H1 (cell line): ENCODE results near the gene TMED3. TPM values are rescaled to one million over a fixed set of nuclear protein-coding genes. Genes with fewer than 3 reads are reported as not detected.

Experiments used
- CTCF ChIA-PET: fragments of 300-600 bp; sonication (Branson Sonifier 250); formaldehyde crosslinking; loops from one replicate; lab custom pipeline; 2021; ENCODE audit not compliant: partially characterized antibody; lab: Charles Lee
- POLR2A ChIA-PET: fragments of 300-600 bp; sonication (Branson Sonifier 250); formaldehyde crosslinking; loops from one replicate; lab custom pipeline; 2021; ENCODE audit warnings: inconsistent platforms; ENCODE audit not compliant: partially characterized antibody; lab: Charles Lee
- DNase-seq, 2 experiments: peaks; one replicate each; pipeline versions ENCODE4 v3.0.0 to v3.0.0-alpha.2; 2010 to 2022; ENCODE audit warnings: low spot score in 2 of 2, low read depth in 1 of 2, mixed read lengths in 1 of 2
- FAIRE-seq: peaks from 2 replicates; lab custom pipeline; 2011; peaks lifted over from hg19 to GRCh38; lab: Jason Lieb, UNC
- H2AFZ ChIP-seq: 2 replicates; pipeline ENCODE4 v1.8.1; 2012; ENCODE audit warnings: low read length, inconsistent platforms
- H2AK5ac ChIP-seq: 2 replicates; pipeline ENCODE4 v1.6.1; 2013; ENCODE audit warnings: low read depth, low read length
- H2BK120ac ChIP-seq: replicated peaks from 2 replicates; pipeline ENCODE3; 2013; ENCODE audit warnings: low read depth, low read length, inconsistent platforms
- H2BK12ac ChIP-seq: 2 replicates; pipeline ENCODE4 v1.6.1; 2013; ENCODE audit warnings: low read depth, low read length
- H2BK15ac ChIP-seq: 2 replicates; pipeline ENCODE4 v1.6.1; 2013; ENCODE audit warnings: low read length
- H2BK20ac ChIP-seq: 2 replicates; pipeline ENCODE4 v1.6.1; 2013; ENCODE audit warnings: low read length
- H2BK5ac ChIP-seq: 2 replicates; pipeline ENCODE4 v1.6.1; 2013; ENCODE audit warnings: low read depth, low read length
- H3K14ac ChIP-seq: 2 replicates; pipeline ENCODE4 v1.6.1; 2013; ENCODE audit warnings: inconsistent platforms; ENCODE audit not compliant: insufficient read length
- H3K18ac ChIP-seq: 2 replicates; pipeline ENCODE4 v1.6.1; 2013; ENCODE audit warnings: low read length; ENCODE audit errors: extremely low read depth
- H3K23ac ChIP-seq: 2 replicates; pipeline ENCODE4 v1.6.1; 2013; ENCODE audit warnings: inconsistent platforms; ENCODE audit not compliant: insufficient read length
- H3K23me2 ChIP-seq: 2 replicates; pipeline ENCODE4 v1.6.1; 2013; ENCODE audit warnings: low read depth, low read length
- H3K27ac ChIP-seq: 2 replicates; pipeline ENCODE4 v1.6.1; 2011; ENCODE audit warnings: low read depth, low read length, inconsistent platforms
- H3K27me3 ChIP-seq, 4 experiments: replicated peaks in 1 of 4; 1 replicate in 1 of 4; 2 replicates in 3 of 4; pipeline versions ENCODE4 v1.6.1 to v1.8.1; 2011 to 2013; ENCODE audit warnings: low read length in 3 of 4, mild to moderate bottlenecking in 3 of 4, inconsistent platforms in 2 of 4, mixed read lengths in 2 of 4, moderate library complexity in 1 of 4; ENCODE audit not compliant: control insufficient read depth in 3 of 4, insufficient read depth in 3 of 4; ENCODE audit errors: extremely low read depth in 1 of 4
- H3K36me3 ChIP-seq, 4 experiments: 2 replicates each; pipeline versions ENCODE4 v1.6.1 to v1.8.1; 2011 to 2013; ENCODE audit warnings: mild to moderate bottlenecking in 4 of 4, low read length in 3 of 4, moderate library complexity in 2 of 4, control low read depth in 1 of 4, inconsistent platforms in 1 of 4; ENCODE audit not compliant: insufficient read depth in 4 of 4, control insufficient read depth in 2 of 4
- H3K4ac ChIP-seq: replicated peaks from 2 replicates; pipeline ENCODE3; 2013; ENCODE audit warnings: low read length, low read depth, mixed read lengths, inconsistent platforms; ENCODE audit not compliant: insufficient read length
- H3K4me1 ChIP-seq, 4 experiments: replicated peaks in 1 of 4; 1 replicate in 1 of 4; 2 replicates in 3 of 4; pipeline versions ENCODE4 v1.6.1 to v1.8.1; 2011 to 2013; ENCODE audit warnings: low read length in 3 of 4, inconsistent platforms in 2 of 4, mixed read lengths in 1 of 4; ENCODE audit not compliant: insufficient read depth in 4 of 4, control insufficient read depth in 3 of 4
- H3K4me2 ChIP-seq, 2 experiments: 2 replicates each; pipeline versions ENCODE4 v1.6.1 to v1.8.1; 2011 to 2013; ENCODE audit warnings: low read depth in 2 of 2, low read length in 2 of 2, control low read depth in 1 of 2, inconsistent platforms in 1 of 2, mild to moderate bottlenecking in 1 of 2; ENCODE audit not compliant: insufficient read depth in 1 of 2
- H3K4me3 ChIP-seq, 4 experiments: fragments of 200-600, 300-600 bp in 1 of 4; sonication (generic), shearing (Covaris generic), sonication (Bioruptor Twin) in 1 of 4; 2 replicates each; pipeline versions ENCODE4 v1.5.1 to v1.8.1; 2011 to 2016; ENCODE audit warnings: low read length in 4 of 4, low read depth in 3 of 4, control low read depth in 2 of 4, inconsistent platforms in 2 of 4, mild to moderate bottlenecking in 2 of 4, mixed read lengths in 1 of 4, moderate library complexity in 1 of 4; ENCODE audit not compliant: insufficient read depth in 2 of 4; ENCODE audit errors: extremely low read depth in 1 of 4
- H3K56ac ChIP-seq: replicated peaks from 2 replicates; pipeline ENCODE3; 2013; ENCODE audit warnings: low read depth, mild to moderate bottlenecking, mixed read lengths, low read length, inconsistent platforms; ENCODE audit not compliant: insufficient read length
- H3K79me1 ChIP-seq: 2 replicates; pipeline ENCODE4 v1.6.1; 2013; ENCODE audit warnings: low read depth, low read length, control low read depth
- H3K79me2 ChIP-seq, 2 experiments: 2 replicates each; pipeline versions ENCODE4 v1.6.1 to v1.8.1; 2012 to 2013; ENCODE audit warnings: low read length in 2 of 2, mild to moderate bottlenecking in 2 of 2, inconsistent platforms in 1 of 2; ENCODE audit not compliant: insufficient read depth in 2 of 2, control insufficient read depth in 1 of 2
- H3K9ac ChIP-seq, 4 experiments: replicated peaks in 1 of 4; 1 replicate in 1 of 4; 2 replicates in 3 of 4; pipeline versions ENCODE4 v1.6.1 to v1.8.1; 2011 to 2013; ENCODE audit warnings: low read depth in 3 of 4, low read length in 3 of 4, control low read depth in 2 of 4, mild to moderate bottlenecking in 2 of 4, moderate library complexity in 2 of 4, inconsistent platforms in 1 of 4; ENCODE audit errors: extremely low read depth in 1 of 4
- H3K9me3 ChIP-seq, 2 experiments: 2 replicates each; pipeline versions ENCODE4 v1.6.1 to v1.8.1; 2012 to 2013; ENCODE audit warnings: mild to moderate bottlenecking in 2 of 2, moderate library complexity in 2 of 2, control low read depth in 1 of 2, inconsistent platforms in 1 of 2, low read depth in 1 of 2, low read length in 1 of 2, mixed read lengths in 1 of 2; ENCODE audit not compliant: insufficient read depth in 2 of 2
- H4K20me1 ChIP-seq, 2 experiments: replicated peaks in 1 of 2; 2 replicates each; pipeline versions ENCODE3 to v1.8.1; 2011 to 2013; ENCODE audit warnings: inconsistent platforms in 2 of 2, low read length in 2 of 2, mild to moderate bottlenecking in 1 of 2; ENCODE audit not compliant: insufficient read depth in 2 of 2, control insufficient read depth in 1 of 2
- H4K5ac ChIP-seq: 2 replicates; pipeline ENCODE4 v1.6.1; 2013; ENCODE audit warnings: low read length, low read depth, mixed read lengths, inconsistent platforms; ENCODE audit not compliant: insufficient read length
- H4K8ac ChIP-seq: 2 replicates; pipeline ENCODE4 v1.8.0; 2013; ENCODE audit warnings: mild to moderate bottlenecking, moderate library complexity, low read length, inconsistent platforms; ENCODE audit not compliant: insufficient read depth; ENCODE audit errors: extremely low read depth
- H4K91ac ChIP-seq: replicated peaks from 2 replicates; pipeline ENCODE3; 2013; ENCODE audit warnings: low read length, mixed read lengths, inconsistent platforms; ENCODE audit not compliant: insufficient read length
- ATF3 ChIP-seq: IDR thresholded peaks from 2 replicates; pipeline ENCODE4 v1.6.1; 2011; ENCODE audit warnings: low read depth, mild to moderate bottlenecking, low read length; ENCODE audit not compliant: insufficient read depth
- EGR1 ChIP-seq: IDR thresholded peaks from 2 replicates; pipeline ENCODE4 v1.6.1; 2011; ENCODE audit warnings: low read depth, low read length, borderline replicate concordance
- EZH2 ChIP-seq: fragments of 200-600 bp; sonication (generic); IDR thresholded peaks from 2 replicates; pipeline ENCODE4 v1.7.1; 2012; ENCODE audit warnings: low read depth, mild to moderate bottlenecking, moderate library complexity, low read length, inconsistent platforms; ENCODE audit not compliant: severe bottlenecking
- MAX ChIP-seq: IDR thresholded peaks from 2 replicates; pipeline ENCODE4 v1.6.1; 2012; ENCODE audit warnings: inconsistent platforms
- TAF1 ChIP-seq: IDR thresholded peaks from 2 replicates; pipeline ENCODE4 v1.6.1; 2011; ENCODE audit warnings: mild to moderate bottlenecking, low read depth, low read length
- WGBS, 2 experiments: shearing (Covaris generic) in 1 of 2; methylation state at CpG; one replicate each; pipeline versions ENCODE4 v1.1.6 to v1.1.7; 2013 to 2015; ENCODE audit warnings: low lambda C conversion rate in 2 of 2, mixed read lengths in 2 of 2, inconsistent platforms in 1 of 2, low coverage in 1 of 2, missing lambda C conversion rate in 1 of 2; ENCODE audit not compliant: insufficient replicate concordance in 2 of 2, insufficient coverage in 1 of 2, insufficient read length in 1 of 2; ENCODE audit errors: extremely low coverage in 1 of 2, missing lambda C conversion rate in 1 of 2; 5-methylcytosine and 5-hydroxymethylcytosine counted together
- polyA plus RNA-seq, 7 experiments: library from polyadenylated mRNA; depleted of rRNA in 3 of 7; stranded (reverse) in 5 of 7; unstranded in 2 of 7; fragments of >200 nt in 5 of 7; fragments of 200-250 nt in 2 of 7; gene quantifications; 1 replicate in 5 of 7; 2 replicates in 1 of 7; 4 replicates in 1 of 7; pipeline versions ENCODE4 v1.2.1 to v1.2.3, GENCODE V29; 2011 to 2013; ENCODE audit warnings: missing spikeins in 2 of 7, mixed read lengths in 2 of 7
- total RNA-seq: library from RNA; stranded (reverse); fragmentation: NEBNext Ultra II Directional; extraction: Animal tissue kit (Norgen Biotek cat#: 25700); gene quantifications from 2 replicates; pipeline ENCODE4 v1.2.1, GENCODE V29; 2021
- TF ChIP-seq, protein P1 (sequence below): IDR thresholded peaks from 2 replicates; pipeline ENCODE4 v1.6.1; 2012; ENCODE audit warnings: inconsistent platforms
- TF ChIP-seq, protein P2 (sequence below): IDR thresholded peaks from 2 replicates; pipeline ENCODE4 v1.6.1; 2012; ENCODE audit warnings: low read length, inconsistent platforms

Gene TMED3
- total and polyA plus RNA-seq, 2 of the 8 experiments (the other 6 are each of a cell fraction or from before 2014, with no cell fraction given): 50.2 to 110 TPM

GRCh38 chr15:79282371-79283251 is 28.3 kb upstream of the TMED3 start, which contains the start of gene ANKRD34C:
ANKRD34C (plus strand) TSS chr15:79282722; CDS start chr15:79293285, 10,563 bp downstream.
- no peak within 1 kb of the TSS for H3K9ac ChIP-seq
- peak in 1 of 2 experiments; percentile 63 for DNase-seq
- no peak for TF ChIP-seq ATF3
- peak; percentile 52 for TF ChIP-seq EZH2
- TF ChIP-seq, protein P1, sequence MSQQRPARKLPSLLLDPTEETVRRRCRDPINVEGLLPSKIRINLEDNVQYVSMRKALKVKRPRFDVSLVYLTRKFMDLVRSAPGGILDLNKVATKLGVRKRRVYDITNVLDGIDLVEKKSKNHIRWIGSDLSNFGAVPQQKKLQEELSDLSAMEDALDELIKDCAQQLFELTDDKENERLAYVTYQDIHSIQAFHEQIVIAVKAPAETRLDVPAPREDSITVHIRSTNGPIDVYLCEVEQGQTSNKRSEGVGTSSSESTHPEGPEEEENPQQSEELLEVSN: peak; percentile 33; the same call in 1 of the 2 replicates
- peak; percentile 17; the same call in 1 of the 2 replicates for TF ChIP-seq MAX
- TF ChIP-seq, protein P2, sequence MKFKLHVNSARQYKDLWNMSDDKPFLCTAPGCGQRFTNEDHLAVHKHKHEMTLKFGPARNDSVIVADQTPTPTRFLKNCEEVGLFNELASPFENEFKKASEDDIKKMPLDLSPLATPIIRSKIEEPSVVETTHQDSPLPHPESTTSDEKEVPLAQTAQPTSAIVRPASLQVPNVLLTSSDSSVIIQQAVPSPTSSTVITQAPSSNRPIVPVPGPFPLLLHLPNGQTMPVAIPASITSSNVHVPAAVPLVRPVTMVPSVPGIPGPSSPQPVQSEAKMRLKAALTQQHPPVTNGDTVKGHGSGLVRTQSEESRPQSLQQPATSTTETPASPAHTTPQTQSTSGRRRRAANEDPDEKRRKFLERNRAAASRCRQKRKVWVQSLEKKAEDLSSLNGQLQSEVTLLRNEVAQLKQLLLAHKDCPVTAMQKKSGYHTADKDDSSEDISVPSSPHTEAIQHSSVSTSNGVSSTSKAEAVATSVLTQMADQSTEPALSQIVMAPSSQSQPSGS: no peak
- TF ChIP-seq TAF1: no peak
- TF ChIP-seq EGR1: 0 out of 2 replicates have a peak, but pooled peaks have one; percentile 58

More at GRCh38 chr15:79282371-79283251, 28.3 kb upstream of the TMED3 start, which contains the start of gene ANKRD34C:
- Histone ChIP-seq H2BK20ac (no peak within 1 kb of the TSS), H4K5ac (no peak within 1 kb of the TSS), H3K36me3 (no peaks in the 10 kb centered on the region), H4K91ac (no peak within 1 kb of the TSS), H3K23ac (no peak within 1 kb of the TSS), H3K4ac (no peak within 1 kb of the TSS), H3K23me2 (peaks cover 4% of the 10 kb centered on the region; the same call in 1 of the 2 replicates), H3K4me2 (peak within 1 kb of the TSS; percentile 81 to 94), H3K18ac (no peak within 1 kb of the TSS), H3K56ac (no peak within 1 kb of the TSS), H2AFZ (no peak within 1 kb of the TSS), H2BK12ac (no peak within 1 kb of the TSS), H3K4me3 (peak within 1 kb of the TSS; percentile 45 to 63 (median 52)), H3K4me1 (peaks cover 0 to 3% (median 0%) of the 10 kb centered on the region in 4 experiments; a peak in 2 of 7 replicates), H2BK5ac (no peak within 1 kb of the TSS), H3K9me3 (no peaks in the 10 kb centered on the region), H3K27ac (no peak within 1 kb of the TSS), H2BK120ac (no peak within 1 kb of the TSS), H4K20me1 (peaks cover 0 to 3% of the 10 kb centered on the region in 2 experiments), H3K79me2 (no peaks in the 10 kb centered on the region), H2BK15ac (no peak within 1 kb of the TSS), H3K14ac (no peak within 1 kb of the TSS), H3K27me3 (peaks cover 18 to 49% (median 36%) of the 10 kb centered on the region in 4 experiments), H3K79me1 (no peaks in the 10 kb centered on the region), H2AK5ac (no peak within 1 kb of the TSS), H4K8ac (peak within 1 kb of the TSS; percentile 36; the same call in 1 of the 2 replicates)
- POLR2A ChIA-PET: no interaction called here
- WGBS, 2 experiments: 11% methylated on average over 43 of the region's 56 CpGs; no CpG with 5 or more reads in 1 of the 2 experiments
- CTCF ChIA-PET: interaction anchor here (0.7 to 1.7 kb wide), 6 partner anchors 12 to 98 kb away, joined by 3 to 4 read pairs (median 3); no protein-coding TSS in a partner anchor
- FAIRE-seq: no peak
